HCT116 (cell line): ENCODE data around the gene NEUROG1. TPM values are rescaled to one million over a fixed set of nuclear protein-coding genes. Genes with fewer than 3 reads are reported as not detected.

Source experiments
- ATAC-seq: fragments of 200-7000 bp; cut with Tn5 transposase; 2 replicates; pipeline ENCODE4 v1.9.1; 2020; ENCODE audit warnings: mild to moderate bottlenecking, moderate library complexity
- BruUV-seq: library from RNA; stranded (reverse); fragments of 400-500 nt; replicated peaks from 2 replicates; lab custom pipeline; 2021; lab: Mats Ljungman, UMichigan
- CTCF ChIA-PET: fragments of 300-600 bp; sonication (Branson Sonifier 250); formaldehyde crosslinking; loops from one replicate; lab custom pipeline; 2021; ENCODE audit warnings: antibody characterized with exemption; lab: Charles Lee
- POLR2A ChIA-PET: fragments of 300-600, 350-600 bp; sonication (Branson Sonifier 250); formaldehyde crosslinking; loops from one replicate; lab custom pipeline; 2021; ENCODE audit warnings: antibody characterized with exemption; lab: Charles Lee
- RAD21 ChIA-PET, 2 experiments: fragments of 300-600 bp; sonication (Branson Sonifier 250); formaldehyde crosslinking; loops; one replicate each; lab custom pipeline; 2023; ENCODE audit warnings: low total read pairs in 2 of 2; ENCODE audit not compliant: uncharacterized antibody in 2 of 2, unreplicated experiment in 2 of 2, low non-redundant PET in 1 of 2; lab: Charles Lee
- DNase-seq: peaks from one replicate; pipeline ENCODE4 v3.0.0-alpha.2; 2010; ENCODE audit warnings: low read depth, low spot score
- H2AFZ ChIP-seq: fragments of 200-600 bp; shearing (Covaris generic), sonication (generic); 2 replicates; pipeline ENCODE4 v1.6.1; 2017; ENCODE audit warnings: low read depth, mixed run types, mixed read lengths, antibody characterized with exemption, low read length; ENCODE audit not compliant: poor library complexity, severe bottlenecking
- H3K27ac ChIP-seq: 2 replicates; pipeline ENCODE4 v1.5.1; 2012; ENCODE audit warnings: low read depth, low read length
- H3K27me3 ChIP-seq: fragments of 200-600 bp; sonication (generic); 2 replicates; pipeline ENCODE4 v1.6.1; 2016; ENCODE audit warnings: mixed run types, low read length, mixed read lengths; ENCODE audit not compliant: insufficient read depth
- H3K36me3 ChIP-seq, 2 experiments: fragments of 200-500 bp in 1 of 2; fragments of 200-600 bp in 1 of 2; sonication (Bioruptor generic) in 1 of 2; sonication (generic) in 1 of 2; 2 replicates each; pipeline versions ENCODE4 v1.5.1 to v1.6.1; 2014 to 2016; ENCODE audit warnings: low read length in 2 of 2, inconsistent platforms in 1 of 2, mixed read lengths in 1 of 2, mixed run types in 1 of 2; ENCODE audit not compliant: insufficient read depth in 2 of 2, control insufficient read depth in 1 of 2
- H3K4me1 ChIP-seq, 2 experiments: fragments of 200-600 bp in 1 of 2; sonication (generic) in 1 of 2; 2 replicates each; pipeline versions ENCODE4 v1.5.1 to v1.6.1; 2012 to 2017; ENCODE audit warnings: low read length in 2 of 2, inconsistent platforms in 1 of 2, mild to moderate bottlenecking in 1 of 2, mixed read lengths in 1 of 2, mixed run types in 1 of 2, moderate library complexity in 1 of 2; ENCODE audit not compliant: insufficient read depth in 2 of 2, control insufficient read depth in 1 of 2
- H3K4me2 ChIP-seq: fragments of 200-600 bp; sonication (generic); 2 replicates; pipeline ENCODE4 v1.6.1; 2017; ENCODE audit warnings: mixed run types, low read length, mixed read lengths
- H3K4me3 ChIP-seq, 2 experiments: fragments of 200-600 bp in 1 of 2; sonication (generic) in 1 of 2; replicated peaks in 1 of 2; 2 replicates each; pipeline ENCODE4 v1.5.1; 2011 to 2016; ENCODE audit warnings: low read length in 2 of 2, control low read depth in 1 of 2, low read depth in 1 of 2, mild to moderate bottlenecking in 1 of 2, mixed read lengths in 1 of 2, mixed run types in 1 of 2
- H3K79me2 ChIP-seq: fragments of 200-600 bp; sonication (generic); 2 replicates; pipeline ENCODE4 v1.6.1; 2017; ENCODE audit warnings: mild to moderate bottlenecking, mixed run types, low read length, moderate library complexity, mixed read lengths; ENCODE audit not compliant: insufficient read depth
- H3K9ac ChIP-seq: fragments of 200-600 bp; sonication (generic); 2 replicates; pipeline ENCODE4 v1.6.1; 2016; ENCODE audit warnings: low read length, mixed read lengths
- H3K9me2 ChIP-seq: fragments of 200-600 bp; sonication (generic), shearing (Covaris generic); 2 replicates; pipeline ENCODE4 v1.6.1; 2017; ENCODE audit warnings: mixed run types, mild to moderate bottlenecking, moderate library complexity; ENCODE audit not compliant: insufficient read depth
- H3K9me3 ChIP-seq, 2 experiments: fragments of 200-500 bp in 1 of 2; fragments of 200-600 bp in 1 of 2; sonication (Bioruptor generic) in 1 of 2; sonication (generic) in 1 of 2; 2 replicates each; pipeline ENCODE4 v1.6.1; 2014 to 2017; ENCODE audit warnings: low read length in 2 of 2, mixed read lengths in 2 of 2, inconsistent platforms in 1 of 2, low read depth in 1 of 2, mild to moderate bottlenecking in 1 of 2, mixed run types in 1 of 2, moderate library complexity in 1 of 2; ENCODE audit not compliant: control insufficient read depth in 1 of 2, insufficient read depth in 1 of 2
- H4K20me1 ChIP-seq: fragments of 200-600 bp; sonication (generic), shearing (Covaris generic); 2 replicates; pipeline ENCODE4 v1.6.1; 2017; ENCODE audit warnings: mixed run types, mild to moderate bottlenecking, moderate library complexity; ENCODE audit not compliant: insufficient read depth
- CBX3 ChIP-seq: IDR thresholded peaks from 2 replicates; pipeline ENCODE4 v1.6.1; 2012; ENCODE audit warnings: low read depth
- CEBPB ChIP-seq: IDR thresholded peaks from 2 replicates; pipeline ENCODE4 v1.6.1; 2012; ENCODE audit warnings: low read depth
- EGR1 ChIP-seq: IDR thresholded peaks from 2 replicates; pipeline ENCODE4 v1.6.1; 2012; ENCODE audit warnings: low read depth
- ELF1 ChIP-seq: IDR thresholded peaks from 2 replicates; pipeline ENCODE4 v1.6.1; 2012; ENCODE audit warnings: low read depth, borderline replicate concordance
- EZH2 ChIP-seq: fragments of 200-600 bp; sonication (generic); IDR thresholded peaks from 2 replicates; pipeline ENCODE4 v1.6.1; 2017; ENCODE audit warnings: antibody characterized with exemption, mixed run types
- EZH2phosphoT487 ChIP-seq: fragments of 200-600 bp; IDR thresholded peaks from 2 replicates; pipeline ENCODE4 v1.6.1; 2018; ENCODE audit warnings: antibody characterized with exemption, borderline replicate concordance
- FOSL1 ChIP-seq: IDR thresholded peaks from 2 replicates; pipeline ENCODE4 v1.6.1; 2012; ENCODE audit warnings: low read depth
- JUND ChIP-seq: IDR thresholded peaks from 2 replicates; pipeline ENCODE4 v1.6.1; 2012
- POLR2A ChIP-seq: IDR thresholded peaks from 2 replicates; pipeline ENCODE4 v1.7.0; 2011; ENCODE audit warnings: borderline replicate concordance; ENCODE audit not compliant: insufficient read depth, insufficient read length; ENCODE audit errors: extremely low read depth
- RAD21 ChIP-seq: IDR thresholded peaks from 2 replicates; pipeline ENCODE4 v1.6.1; 2012; ENCODE audit warnings: low read depth, mild to moderate bottlenecking
- SP1 ChIP-seq: IDR thresholded peaks from 2 replicates; pipeline ENCODE4 v1.6.1; 2012; ENCODE audit warnings: low read depth
- SRF ChIP-seq: IDR thresholded peaks from 2 replicates; pipeline ENCODE4 v1.6.1; 2012; ENCODE audit warnings: low read depth
- YY1 ChIP-seq: IDR thresholded peaks from 2 replicates; pipeline ENCODE4 v1.6.1; 2011; ENCODE audit warnings: low read length, low read depth, moderate library complexity, mild to moderate bottlenecking; ENCODE audit not compliant: insufficient replicate concordance; ENCODE audit errors: extremely low read depth
- intact Hi-C: fragments of 100-400 bp; cut with micrococcal nuclease; formaldehyde crosslinking; loops from 2 replicates; pipeline ENCODE4 v1.10.0; 2022
- total RNA-seq: library from RNA; stranded (reverse); gene quantifications from one replicate; pipeline ENCODE4 v1.2.1, GENCODE V29; 2021; ENCODE audit not compliant: unreplicated experiment
- TF ChIP-seq, protein P1 (sequence below): IDR thresholded peaks from 2 replicates; pipeline ENCODE4 v1.6.1; 2011; ENCODE audit warnings: mild to moderate bottlenecking, low read length, moderate library complexity; ENCODE audit not compliant: insufficient replicate concordance; ENCODE audit errors: extremely low read depth
- TF ChIP-seq, protein P2 (sequence below), 3 experiments: fragments of 200-600 bp in 1 of 3; sonication (generic) in 1 of 3; IDR thresholded peaks in 2 of 3; conservative IDR thresholded peaks in 1 of 3; 2 replicates each; pipeline ENCODE4 v1.5.1; 2012 to 2017; ENCODE audit warnings: low read depth in 2 of 3, low read length in 2 of 3, antibody characterized with exemption in 1 of 3, borderline replicate concordance in 1 of 3, control low read depth in 1 of 3, mild to moderate bottlenecking in 1 of 3, mixed read lengths in 1 of 3, mixed run types in 1 of 3, moderate library complexity in 1 of 3; ENCODE audit not compliant: insufficient read depth in 1 of 3

NEUROG1 gene
- total RNA-seq, 1 experiment from 2014 or later = not detected

DNA sequence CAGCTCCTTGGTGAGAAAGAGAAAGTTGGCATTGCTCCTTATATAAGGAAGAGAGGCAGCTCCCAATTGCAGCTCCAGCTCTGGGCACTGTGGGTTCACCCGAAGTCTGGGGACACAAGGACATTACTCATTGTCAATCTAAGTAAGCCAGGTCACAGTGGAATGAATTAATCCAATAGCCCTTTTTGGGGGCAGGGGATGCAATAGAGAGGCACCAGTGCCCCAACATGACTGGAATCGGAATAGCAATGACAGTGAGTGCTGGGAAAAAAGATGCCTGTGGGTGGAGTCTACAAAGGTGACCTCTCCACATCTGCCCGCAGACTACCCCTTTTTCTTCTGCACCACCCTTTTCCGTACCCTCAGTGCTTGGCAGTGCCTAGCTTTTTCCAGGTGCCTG, 11.1 kb upstream of the NEUROG1 start:
- BruUV-seq = no TSS peak
- TF ChIP-seq, protein P1, sequence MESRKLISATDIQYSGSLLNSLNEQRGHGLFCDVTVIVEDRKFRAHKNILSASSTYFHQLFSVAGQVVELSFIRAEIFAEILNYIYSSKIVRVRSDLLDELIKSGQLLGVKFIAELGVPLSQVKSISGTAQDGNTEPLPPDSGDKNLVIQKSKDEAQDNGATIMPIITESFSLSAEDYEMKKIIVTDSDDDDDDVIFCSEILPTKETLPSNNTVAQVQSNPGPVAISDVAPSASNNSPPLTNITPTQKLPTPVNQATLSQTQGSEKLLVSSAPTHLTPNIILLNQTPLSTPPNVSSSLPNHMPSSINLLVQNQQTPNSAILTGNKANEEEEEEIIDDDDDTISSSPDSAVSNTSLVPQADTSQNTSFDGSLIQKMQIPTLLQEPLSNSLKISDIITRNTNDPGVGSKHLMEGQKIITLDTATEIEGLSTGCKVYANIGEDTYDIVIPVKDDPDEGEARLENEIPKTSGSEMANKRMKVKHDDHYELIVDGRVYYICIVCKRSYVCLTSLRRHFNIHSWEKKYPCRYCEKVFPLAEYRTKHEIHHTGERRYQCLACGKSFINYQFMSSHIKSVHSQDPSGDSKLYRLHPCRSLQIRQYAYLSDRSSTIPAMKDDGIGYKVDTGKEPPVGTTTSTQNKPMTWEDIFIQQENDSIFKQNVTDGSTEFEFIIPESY = no peak
- TF ChIP-seq RAD21 = peak; percentile 43
- TF ChIP-seq, protein P2, sequence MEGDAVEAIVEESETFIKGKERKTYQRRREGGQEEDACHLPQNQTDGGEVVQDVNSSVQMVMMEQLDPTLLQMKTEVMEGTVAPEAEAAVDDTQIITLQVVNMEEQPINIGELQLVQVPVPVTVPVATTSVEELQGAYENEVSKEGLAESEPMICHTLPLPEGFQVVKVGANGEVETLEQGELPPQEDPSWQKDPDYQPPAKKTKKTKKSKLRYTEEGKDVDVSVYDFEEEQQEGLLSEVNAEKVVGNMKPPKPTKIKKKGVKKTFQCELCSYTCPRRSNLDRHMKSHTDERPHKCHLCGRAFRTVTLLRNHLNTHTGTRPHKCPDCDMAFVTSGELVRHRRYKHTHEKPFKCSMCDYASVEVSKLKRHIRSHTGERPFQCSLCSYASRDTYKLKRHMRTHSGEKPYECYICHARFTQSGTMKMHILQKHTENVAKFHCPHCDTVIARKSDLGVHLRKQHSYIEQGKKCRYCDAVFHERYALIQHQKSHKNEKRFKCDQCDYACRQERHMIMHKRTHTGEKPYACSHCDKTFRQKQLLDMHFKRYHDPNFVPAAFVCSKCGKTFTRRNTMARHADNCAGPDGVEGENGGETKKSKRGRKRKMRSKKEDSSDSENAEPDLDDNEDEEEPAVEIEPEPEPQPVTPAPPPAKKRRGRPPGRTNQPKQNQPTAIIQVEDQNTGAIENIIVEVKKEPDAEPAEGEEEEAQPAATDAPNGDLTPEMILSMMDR (IDR thresholded peaks at IDR 0.05 in 2 of 3, conservative IDR thresholded peaks at IDR 0.05 in 1 of 3; ENCODE audit: borderline replicate concordance in 1 of 3, insufficient read depth in 1 of 3, low read depth in 2 of 3, low read length in 2 of 3) = 0 out of 6 replicates have a peak, but pooled peaks of 1 of the 3 experiments have one; percentile 18
- no peak overlapping the region for H3K4me2 ChIP-seq
- ChIA-PET CTCF (interaction anchor here (11.5 kb wide), 1 partner anchor 86 kb away, joined by 476 read pairs; no protein-coding TSS in a partner anchor), POLR2A (no interaction called here), RAD21 (no interaction called here)
- no peaks in the 10 kb centered on the region for H3K9me3 ChIP-seq
- DNase-seq = no peak
- 0 out of 2 replicates have a peak, but pooled peaks have one; percentile 28 for ATAC-seq
- no peaks in the 10 kb centered on the region for H4K20me1 ChIP-seq
- peaks cover 11% of the 10 kb centered on the region; the same call in 1 of the 2 replicates for H3K27me3 ChIP-seq
- intact Hi-C loops = no loop called here
- H2AFZ ChIP-seq = no peak overlapping the region
- H3K36me3 ChIP-seq = no peaks in the 10 kb centered on the region
- H3K4me1 ChIP-seq = no peaks in the 10 kb centered on the region
- H3K27ac ChIP-seq = no peak overlapping the region
- no peaks in the 10 kb centered on the region for H3K79me2 ChIP-seq
- H3K4me3 ChIP-seq = no peak overlapping the region
- no peaks in the 10 kb centered on the region for H3K9me2 ChIP-seq
- H3K9ac ChIP-seq = no peak overlapping the region

DNA sequence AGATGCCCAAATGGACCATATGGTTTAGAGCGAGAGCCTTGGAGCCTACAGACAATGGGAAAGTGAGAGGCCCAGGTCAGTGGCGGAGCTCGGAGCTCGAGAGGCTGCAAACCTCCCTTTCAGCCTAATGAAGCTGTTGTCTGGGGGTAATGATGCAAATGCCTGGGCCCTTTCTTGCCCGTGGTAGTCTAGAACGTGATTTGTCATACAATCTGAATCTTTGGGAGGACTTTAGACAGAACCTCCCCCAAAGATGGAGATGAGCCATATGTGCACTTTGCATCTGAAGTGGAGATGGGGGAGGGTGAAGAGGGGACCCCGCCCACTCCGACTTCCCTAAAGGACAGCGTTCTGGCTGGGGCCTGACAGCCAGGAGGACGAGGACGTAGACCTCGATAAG, 10.3 kb upstream of the NEUROG1 start:
- Histone ChIP-seq H3K36me3 (no peaks in the 10 kb centered on the region), H3K4me2 (no peak overlapping the region), H4K20me1 (no peaks in the 10 kb centered on the region), H3K9me3 (no peaks in the 10 kb centered on the region), H3K4me1 (no peaks in the 10 kb centered on the region), H3K27me3 (peaks cover 11% of the 10 kb centered on the region; the same call in 1 of the 2 replicates), H3K79me2 (no peaks in the 10 kb centered on the region), H3K9ac (no peak overlapping the region), H3K9me2 (no peaks in the 10 kb centered on the region), H2AFZ (no peak overlapping the region), H3K27ac (no peak overlapping the region), H3K4me3 (no peak overlapping the region)
- BruUV-seq = no TSS peak
- ChIA-PET RAD21 (no interaction called here), CTCF (interaction anchor here (11.5 kb wide), 1 partner anchor 85 kb away, joined by 476 read pairs; no protein-coding TSS in a partner anchor), POLR2A (no interaction called here)
- ATAC-seq (no peak), DNase-seq (no peak)
- intact Hi-C loops = no loop called here
- TF ChIP-seq EGR1 (no peak), RAD21 (no peak), EZH2phosphoT487 (no peak), CBX3 (no peak), JUND (no peak), FOSL1 (no peak), CEBPB (no peak), ELF1 (no peak), EZH2 (no peak), SP1 (no peak), SRF (no peak), POLR2A (no peak), YY1 (no peak)
- TF ChIP-seq, protein P1 = no peak
